GM12872 (cell line): ENCODE measurements around the gene TIAM1.

ENCODE experiments used
- CTCF ChIP-seq: IDR thresholded peaks from 3 replicates; pipeline ENCODE4 v1.5.1; 2011; ENCODE audit warnings: low read depth, mild to moderate bottlenecking, low read length, moderate library complexity; ENCODE audit not compliant: insufficient read depth

The TIAM1 gene

GRCh38 chr21:31345136-31345535 is 1.1 kb upstream of the TIAM1 start:
- TF ChIP-seq CTCF: no peak

DNA sequence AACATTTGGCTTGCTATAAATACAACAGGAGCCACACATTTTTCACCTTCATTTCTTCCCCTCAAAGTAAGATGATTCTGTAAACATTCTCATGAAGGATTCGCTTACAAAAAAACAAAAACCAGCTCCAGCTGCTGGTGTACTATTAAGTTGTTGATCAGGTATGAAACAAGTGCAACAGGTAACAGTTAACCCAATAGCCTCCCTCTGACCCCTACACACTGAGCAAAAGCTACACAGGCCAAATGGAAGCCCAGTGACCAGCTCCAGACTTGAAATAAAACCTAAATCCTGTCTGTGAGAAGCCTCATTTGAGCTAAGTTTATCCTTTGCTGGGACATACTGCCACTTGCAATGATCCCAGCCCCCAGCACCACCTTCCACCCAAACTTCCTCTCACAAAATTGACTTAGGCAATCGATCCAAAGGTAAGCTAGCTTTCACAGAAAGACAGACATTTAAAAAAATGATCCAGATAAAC is 991 bp downstream of the TIAM1 start:
- no peak for TF ChIP-seq CTCF

GRCh38 chr21:31342348-31342747 is 1.7 kb downstream of the TIAM1 start:
- no peak for TF ChIP-seq CTCF

DNA sequence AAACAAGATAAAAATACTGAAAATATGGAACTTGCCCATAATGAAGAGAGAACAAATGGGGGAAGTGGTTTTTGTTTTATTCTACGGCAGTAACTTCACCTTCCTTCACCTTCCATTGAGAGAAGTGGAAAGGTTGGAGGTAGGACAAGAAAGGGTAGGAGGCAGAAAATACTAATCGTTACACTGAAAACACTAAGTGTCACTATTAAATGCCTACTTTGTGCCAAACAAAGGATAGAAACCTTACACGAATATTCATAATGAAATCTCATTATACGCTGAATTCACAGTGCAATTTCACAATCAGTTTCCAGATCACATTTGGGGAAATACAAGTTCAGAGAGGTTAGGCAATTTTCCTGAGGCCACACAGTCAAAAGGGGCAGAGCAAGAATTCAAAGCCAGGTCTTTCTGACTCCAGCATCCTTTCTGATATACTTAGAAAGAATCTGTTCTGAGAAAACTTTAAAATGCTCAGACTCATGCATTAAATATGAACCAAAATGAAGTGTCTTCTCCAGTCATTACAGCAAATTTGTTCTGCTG is 3.0 kb downstream of the TIAM1 start:
- no peak for TF ChIP-seq CTCF

- no peak for TF ChIP-seq CTCF
These were observed 3.5 kb downstream of the TIAM1 start for GRCh38 chr21:31340514-31340913.

DNA sequence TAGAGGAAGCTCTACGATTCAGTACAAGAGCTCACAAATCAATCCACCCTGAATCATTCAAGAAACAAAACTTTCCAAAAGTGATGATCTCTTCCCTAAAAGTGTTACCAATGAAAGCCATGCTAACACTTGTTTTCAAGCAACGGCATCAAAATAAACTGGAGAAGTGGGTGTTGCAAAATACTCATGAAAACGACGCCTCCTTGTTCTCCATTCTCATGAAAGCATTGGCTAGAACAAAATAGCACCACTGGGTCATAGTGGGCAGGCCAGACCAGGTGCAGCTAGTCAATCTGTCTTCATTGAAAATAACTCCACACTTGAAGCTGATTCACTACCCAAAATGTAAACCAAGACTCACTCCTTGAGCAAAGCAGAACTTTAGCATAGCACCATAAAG is 4.3 kb downstream of the TIAM1 start:
- no peak for TF ChIP-seq CTCF

- TF ChIP-seq CTCF: no peak
These were observed 5.1 kb downstream of the TIAM1 start for GRCh38 chr21:31338908-31339368.
